K562 (cell line): ENCODE data around the gene NUB1. TPM values are rescaled to one million over a fixed set of nuclear protein-coding genes. Genes with fewer than 3 reads are reported as not detected.
A peak's percentile ranks its signal among the peaks of the same experiment; 100 is the strongest.

Experiments
- ATAC-seq: fragments of 200-7000 bp; cut with Tn5 transposase; 3 replicates; pipeline ENCODE4 v1.9.1; 2020; ENCODE audit warnings: moderate library complexity
- BruUV-seq: library from RNA; stranded (reverse); fragments of 400-500 nt; replicated peaks from 2 replicates; lab custom pipeline; 2021; lab: Mats Ljungman, UMichigan
- CTCF ChIA-PET: fragments of 300-600 bp; formaldehyde crosslinking; extraction: SDS; loops from one replicate; lab custom pipeline; 2021; ENCODE audit warnings: low intra/inter-chr PET ratio; lab: Yijun Ruan, JAX
- POLR2A ChIA-PET: fragments of 300-600, 350-650 bp; sonication (Branson Sonifier 250); formaldehyde crosslinking; extraction: SDS; loops from one replicate; lab custom pipeline; 2021; ENCODE audit warnings: antibody characterized with exemption, inconsistent platforms; lab: Yijun Ruan, JAX
- DNase-seq, 4 experiments: peaks; one replicate each; pipeline versions ENCODE4 v3.0.0 to v3.0.0-alpha.2; 2011 to 2018; ENCODE audit warnings: low spot score in 3 of 4, mixed read lengths in 3 of 4; ENCODE audit errors: extremely low read depth in 1 of 4
- FAIRE-seq: peaks from 2 replicates; lab custom pipeline; 2011; peaks lifted over from hg19 to GRCh38; lab: Jason Lieb, UNC
- H2AFZ ChIP-seq: 2 replicates; pipeline ENCODE4 v1.6.0; 2011; ENCODE audit warnings: low read depth, low read length, control low read depth, inconsistent platforms
- H3K27ac ChIP-seq: fragments of 200-600 bp; 3 replicates; pipeline ENCODE4 v1.8.0; 2011; ENCODE audit warnings: low read depth, mild to moderate bottlenecking, control low read depth, inconsistent platforms, low read length, moderate library complexity, mixed read lengths; ENCODE audit errors: extremely low read depth
- H3K27me3 ChIP-seq, 2 experiments: fragments of 300-600 bp in 1 of 2; 2 replicates in 1 of 2; 3 replicates in 1 of 2; pipeline versions ENCODE4 v1.6.0 to v1.8.0; 2011; ENCODE audit warnings: inconsistent platforms in 2 of 2, low read length in 2 of 2, mild to moderate bottlenecking in 1 of 2, mixed read lengths in 1 of 2, moderate library complexity in 1 of 2; ENCODE audit not compliant: control insufficient read depth in 2 of 2, insufficient read depth in 2 of 2
- H3K36me3 ChIP-seq: fragments of 300-600 bp; 3 replicates; pipeline ENCODE4 v1.8.0; 2011; ENCODE audit warnings: mild to moderate bottlenecking, low read length, inconsistent platforms; ENCODE audit not compliant: control insufficient read depth, insufficient read depth
- H3K4me1 ChIP-seq, 2 experiments: fragments of 200-600 bp in 1 of 2; replicated peaks in 1 of 2; 2 replicates in 1 of 2; 3 replicates in 1 of 2; pipeline versions ENCODE4 v1.5.1 to v1.8.0; 2011; ENCODE audit warnings: inconsistent platforms in 2 of 2, low read length in 2 of 2, mild to moderate bottlenecking in 1 of 2, mixed read lengths in 1 of 2, moderate library complexity in 1 of 2; ENCODE audit not compliant: control insufficient read depth in 2 of 2, insufficient read depth in 2 of 2
- H3K4me2 ChIP-seq: 2 replicates; pipeline ENCODE4 v1.6.1; 2011; ENCODE audit warnings: low read length, control low read depth, inconsistent platforms, mixed read lengths; ENCODE audit not compliant: insufficient read depth
- H3K4me3 ChIP-seq: fragments of 200-600 bp; sonication (generic), shearing (Covaris generic); 2 replicates; pipeline ENCODE4 v1.5.1; 2016; ENCODE audit warnings: control low read depth, inconsistent platforms
- H3K79me2 ChIP-seq: fragments of 200-600 bp; 3 replicates; pipeline ENCODE4 v1.8.0; 2011; ENCODE audit warnings: low read length, inconsistent platforms; ENCODE audit not compliant: control insufficient read depth, insufficient read depth
- H3K9ac ChIP-seq, 2 experiments: 2 replicates each; pipeline versions ENCODE4 v1.6.0 to v1.6.1; 2011; ENCODE audit warnings: low read depth in 2 of 2, low read length in 2 of 2, control low read depth in 1 of 2, inconsistent platforms in 1 of 2, mild to moderate bottlenecking in 1 of 2, mixed read lengths in 1 of 2; ENCODE audit not compliant: insufficient read depth in 1 of 2
- H3K9me1 ChIP-seq: one replicate; pipeline ENCODE4 v1.6.0; 2011; ENCODE audit warnings: inconsistent platforms, mild to moderate bottlenecking, low read length, moderate library complexity; ENCODE audit not compliant: control insufficient read depth, insufficient read depth
- H3K9me3 ChIP-seq: replicated peaks from 2 replicates; pipeline ENCODE4 v1.5.1; 2011; ENCODE audit warnings: low read depth, low read length, inconsistent platforms; ENCODE audit not compliant: control insufficient read depth, insufficient read depth
- H4K20me1 ChIP-seq: replicated peaks from 2 replicates; pipeline ENCODE4 v1.6.1; 2011; ENCODE audit warnings: low read length, inconsistent platforms, mixed read lengths; ENCODE audit not compliant: control insufficient read depth, insufficient read depth
- BHLHE40 ChIP-seq: IDR thresholded peaks from 2 replicates; pipeline ENCODE4 v1.6.1; 2011; ENCODE audit warnings: low read length, improper control_type of control experiment
- TFAP4 ChIP-seq: sonication (generic); formaldehyde crosslinking; IDR thresholded peaks from 2 replicates; pipeline ENCODE4 v1.8.0; 2022; ENCODE audit warnings: missing genetic modification reagents, mild to moderate bottlenecking, moderate library complexity, borderline replicate concordance
- WGBS: fragments of 100-300 bp; shearing (Covaris generic); methylation state at CpG from one replicate; pipeline ENCODE4 v1.1.6; 2016; ENCODE audit warnings: low coverage, mixed read lengths; ENCODE audit not compliant: insufficient coverage; ENCODE audit errors: missing lambda C conversion rate; 5-methylcytosine and 5-hydroxymethylcytosine counted together
- in situ Hi-C: fragments of 300-500 bp; cut with MboI; formaldehyde crosslinking; loops from 4 replicates; pipeline ENCODE4 v1.15.0; 2018; ENCODE audit warnings: inconsistent platforms, mixed read lengths
- intact Hi-C: fragments of 100-400 bp; cut with micrococcal nuclease; formaldehyde crosslinking; loops from 2 replicates; pipeline ENCODE4 v1.14.2; 2022
- polyA plus RNA-seq, 8 experiments: library from polyadenylated mRNA; depleted of rRNA in 4 of 8; stranded (reverse) in 5 of 8; unstranded in 3 of 8; fragments of >200 nt; fragmentation: Nextera tagmentation in 2 of 8; fragmentation: Illumina TruSeq in 1 of 8; extraction: Ambion mirVana in 2 of 8; extraction: Trizol in 1 of 8; gene quantifications; 2 replicates each; pipeline versions ENCODE4 v1.2.1 to v1.2.3, GENCODE V29; 2011 to 2014; ENCODE audit warnings: inconsistent platforms in 1 of 8, missing spikeins in 1 of 8
- total RNA-seq, 7 experiments: library from RNA; depleted of rRNA in 6 of 7; stranded (reverse); fragments of >200 nt in 6 of 7; fragmentation: Illumina TruSeq in 2 of 7; extraction: Trizol in 2 of 7; gene quantifications; 2 replicates each; pipeline versions ENCODE4 v1.2.1 to v1.2.3, GENCODE V29; 2011 to 2021; ENCODE audit warnings: low replicate concordance in 1 of 7
- TF ChIP-seq, protein P1 (sequence below), 2 experiments: IDR thresholded peaks; 2 replicates each; pipeline ENCODE4 v1.6.1; 2011; ENCODE audit warnings: borderline replicate concordance in 1 of 2, control low read depth in 1 of 2, low read depth in 1 of 2, low read length in 1 of 2, mild to moderate bottlenecking in 1 of 2, mixed read lengths in 1 of 2, moderate library complexity in 1 of 2; ENCODE audit not compliant: insufficient read depth in 1 of 2, insufficient read length in 1 of 2, poor library complexity in 1 of 2, severe bottlenecking in 1 of 2; ENCODE audit errors: extremely low read depth in 1 of 2
- TF ChIP-seq, protein P2 (sequence below): IDR thresholded peaks from 2 replicates; pipeline ENCODE4 v1.6.1; 2011; ENCODE audit not compliant: insufficient read length; ENCODE audit errors: extremely low read depth

NUB1 gene
- total and polyA plus RNA-seq, 9 of the 15 experiments (the other 6 are each of a cell fraction or from before 2014, with no cell fraction given) = 43.2 to 159 (median 85.2) TPM

GRCh38 chr7:151416941-151417315 is 75.3 kb downstream of the NUB1 start:
- no TSS peak for BruUV-seq
- Histone ChIP-seq H2AFZ (peak overlapping the region; percentile 1; the same call in 1 of the 2 replicates), H3K36me3 (no peaks in the 10 kb centered on the region), H3K4me1 (no peaks in the 10 kb centered on the region; a peak in 1 of 5 replicates), H3K79me2 (no peaks in the 10 kb centered on the region), H3K9me1 (no peaks in the 10 kb centered on the region), H4K20me1 (no peaks in the 10 kb centered on the region), H3K4me2 (no peak overlapping the region), H3K4me3 (no peak overlapping the region), H3K9me3 (peaks cover 14% of the 10 kb centered on the region; the same call in 1 of the 2 replicates), H3K27me3 (peaks cover 4 to 7% of the 10 kb centered on the region in 2 experiments; a peak in 3 of 5 replicates), H3K27ac (no peak overlapping the region), H3K9ac (no peak overlapping the region)
- POLR2A ChIA-PET = no interaction called here
- 0 out of 2 replicates have a peak, but pooled peaks have one; percentile 16 for TF ChIP-seq TFAP4 (CRISPR knock-in tag)
- TF ChIP-seq, protein P1, sequence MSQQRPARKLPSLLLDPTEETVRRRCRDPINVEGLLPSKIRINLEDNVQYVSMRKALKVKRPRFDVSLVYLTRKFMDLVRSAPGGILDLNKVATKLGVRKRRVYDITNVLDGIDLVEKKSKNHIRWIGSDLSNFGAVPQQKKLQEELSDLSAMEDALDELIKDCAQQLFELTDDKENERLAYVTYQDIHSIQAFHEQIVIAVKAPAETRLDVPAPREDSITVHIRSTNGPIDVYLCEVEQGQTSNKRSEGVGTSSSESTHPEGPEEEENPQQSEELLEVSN (IDR thresholded peaks at IDR 0.05; ENCODE audit: borderline replicate concordance in 1 of 2, extremely low read depth in 1 of 2, insufficient read depth in 1 of 2, insufficient read length in 1 of 2, low read depth in 1 of 2, low read length in 1 of 2, poor library complexity in 1 of 2, severe bottlenecking in 1 of 2) = peak in 1 of 2 experiments; percentile 46
- TF ChIP-seq, protein P2, sequence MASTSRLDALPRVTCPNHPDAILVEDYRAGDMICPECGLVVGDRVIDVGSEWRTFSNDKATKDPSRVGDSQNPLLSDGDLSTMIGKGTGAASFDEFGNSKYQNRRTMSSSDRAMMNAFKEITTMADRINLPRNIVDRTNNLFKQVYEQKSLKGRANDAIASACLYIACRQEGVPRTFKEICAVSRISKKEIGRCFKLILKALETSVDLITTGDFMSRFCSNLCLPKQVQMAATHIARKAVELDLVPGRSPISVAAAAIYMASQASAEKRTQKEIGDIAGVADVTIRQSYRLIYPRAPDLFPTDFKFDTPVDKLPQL = no peak
- TF ChIP-seq BHLHE40 = peak; percentile 45; the same call in 1 of the 2 replicates
- DNase-seq (no peak), FAIRE-seq (no peak), ATAC-seq (peak; percentile 53; the same call in 1 of the 3 replicates)
- intact Hi-C loops = no loop called here
- CTCF ChIA-PET = no interaction called here
- 35% methylated on average over 11 of the region's 11 CpGs for WGBS
- in situ Hi-C loops = no loop called here
